ENCODE data around the gene UGT3A1. TPM values are rescaled to one million over a fixed set of nuclear protein-coding genes. Genes with fewer than 3 reads are reported as not detected.

UGT3A1 gene
- total RNA-seq, 2 experiments from 2014 or later = not detected

DNA sequence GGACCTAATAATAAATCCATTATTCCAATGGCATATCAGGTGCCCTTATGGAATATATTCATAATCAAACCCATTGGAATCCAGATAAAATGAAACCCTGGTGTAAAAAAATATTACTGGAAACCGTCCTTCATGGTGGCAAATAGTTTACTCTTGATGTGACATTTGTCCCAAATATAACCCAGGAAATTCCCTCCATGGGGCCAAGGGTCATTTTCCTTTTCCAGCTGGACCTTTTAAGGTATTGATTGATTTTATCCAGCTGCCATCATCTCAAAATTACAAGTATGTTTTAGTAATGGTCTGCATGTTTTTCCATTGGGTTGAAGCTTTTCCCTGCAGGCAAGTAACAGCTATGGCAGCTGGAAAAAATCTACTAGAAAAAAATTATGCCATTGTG lies 8.4 kb upstream of the UGT3A1 start:
- intact Hi-C loops (cut with micrococcal nuclease; ENCODE audit: unreplicated experiment) = no loop called here
- no peak for TF ChIP-seq CTCF (conservative IDR thresholded peaks at IDR 0.05; ENCODE audit: low read length)
- no peak for TF ChIP-seq EZH2phosphoT487 (IDR thresholded peaks at IDR 0.05; ENCODE audit: borderline replicate concordance, low read depth, low read length)

DNA sequence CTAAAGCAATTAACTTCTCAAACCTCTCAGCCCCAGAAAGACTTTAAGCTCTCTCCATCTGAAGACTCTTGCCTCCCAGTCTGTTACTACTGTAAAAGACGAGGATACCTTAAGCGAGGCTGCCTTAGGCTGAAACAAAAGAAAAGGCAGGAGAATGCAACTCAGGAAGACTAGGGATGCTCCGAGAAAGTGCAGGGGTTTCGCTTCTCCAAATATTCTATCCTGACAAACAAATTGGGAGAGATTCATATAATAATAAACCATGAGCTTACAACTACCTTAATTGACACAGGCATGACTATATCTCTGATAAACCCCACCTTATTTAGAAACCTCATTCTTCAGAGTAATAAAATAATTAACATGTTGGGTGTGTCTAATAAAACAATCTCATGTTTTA lies 4.9 kb upstream of the UGT3A1 start:
- Histone ChIP-seq H4K20me1 (ENCODE audit: insufficient read depth, low read length) (no peaks in the 10 kb centered on the region), H3K4me1 (ENCODE audit: insufficient read depth, low read length, poor library complexity, severe bottlenecking) (no peaks in the 10 kb centered on the region), H3K79me2 (ENCODE audit: insufficient read depth, low read depth, low read length) (no peaks in the 10 kb centered on the region), H3K4me2 (ENCODE audit: low read length) (no peak overlapping the region), H3K4me3 (ENCODE audit: low read depth, low read length, poor library complexity, severe bottlenecking) (no peak overlapping the region), H3K36me3 (ENCODE audit: insufficient read depth, low read length) (no peaks in the 10 kb centered on the region), H2AFZ (ENCODE audit: low read length) (no peak overlapping the region), H3K9me3 (ENCODE audit: low read length) (no peaks in the 10 kb centered on the region), H3K9me2 (ENCODE audit: insufficient read depth, low read length) (no peaks in the 10 kb centered on the region), H3K27ac (ENCODE audit: low read depth, low read length, poor library complexity, severe bottlenecking) (no peak overlapping the region)
- no TSS peak for BruUV-seq (replicated peaks)
- DNase-seq (ENCODE audit: low spot score) = no peak
- CTCF ChIA-PET (ENCODE audit: unreplicated experiment) = no interaction called here
- POLR2A ChIA-PET = interaction anchor here (0.6 to 0.7 kb wide), 2 partner anchors 329 to 391 kb away, joined by 3 to 4 read pairs; no protein-coding TSS in a partner anchor
- TF ChIP-seq EZH2phosphoT487 (IDR thresholded peaks at IDR 0.05; ENCODE audit: borderline replicate concordance, low read depth, low read length) (no peak), CTCF (conservative IDR thresholded peaks at IDR 0.05; ENCODE audit: low read length) (no peak)
- intact Hi-C loops (cut with micrococcal nuclease; ENCODE audit: unreplicated experiment) = no loop called here

More for the DNA sequence above, 8.4 kb upstream of the UGT3A1 start:
- CTCF ChIA-PET (ENCODE audit: unreplicated experiment) = no interaction called here
- Histone ChIP-seq H3K27ac (ENCODE audit: low read depth, low read length, poor library complexity, severe bottlenecking) (no peak overlapping the region), H3K4me3 (ENCODE audit: low read depth, low read length, poor library complexity, severe bottlenecking) (no peak overlapping the region), H3K4me1 (ENCODE audit: insufficient read depth, low read length, poor library complexity, severe bottlenecking) (no peaks in the 10 kb centered on the region), H3K9me3 (ENCODE audit: low read length) (no peaks in the 10 kb centered on the region), H3K9me2 (ENCODE audit: insufficient read depth, low read length) (no peaks in the 10 kb centered on the region), H3K79me2 (ENCODE audit: insufficient read depth, low read depth, low read length) (no peaks in the 10 kb centered on the region), H3K36me3 (ENCODE audit: insufficient read depth, low read length) (no peaks in the 10 kb centered on the region), H2AFZ (ENCODE audit: low read length) (no peak overlapping the region), H3K4me2 (ENCODE audit: low read length) (no peak overlapping the region), H4K20me1 (ENCODE audit: insufficient read depth, low read length) (no peaks in the 10 kb centered on the region)
- DNase-seq (ENCODE audit: low spot score) = no peak
- BruUV-seq (replicated peaks) = no TSS peak
- POLR2A ChIA-PET = no interaction called here

DNA sequence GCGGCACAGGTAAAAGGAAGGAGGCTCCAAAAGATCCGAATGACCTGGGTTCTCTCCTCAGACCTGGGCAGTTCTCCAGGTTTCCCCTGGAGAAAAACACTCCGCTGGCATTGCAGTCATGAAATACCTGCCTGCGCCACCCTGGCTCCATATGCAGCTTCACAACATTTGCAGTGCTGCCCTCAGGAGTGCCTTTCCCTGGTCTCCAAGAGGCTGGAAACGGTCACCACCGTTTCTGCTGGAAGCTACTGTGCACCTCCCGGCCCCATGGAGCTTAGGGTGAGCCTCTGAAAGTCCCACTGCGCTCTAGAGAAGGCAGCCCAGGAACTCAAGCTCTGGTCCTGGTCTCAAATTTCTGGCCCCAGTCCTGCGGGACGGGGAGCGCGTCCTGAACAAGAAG lies 670 bp downstream of the UGT3A1 start:
- H3K27ac ChIP-seq (ENCODE audit: low read depth, low read length, poor library complexity, severe bottlenecking) = no peak overlapping the region
- H3K4me2 ChIP-seq (ENCODE audit: low read length) = no peak overlapping the region
- no peak overlapping the region for H2AFZ ChIP-seq (ENCODE audit: low read length)
- ChIA-PET POLR2A (no interaction called here), CTCF (ENCODE audit: unreplicated experiment) (no interaction called here)
- H3K9me2 ChIP-seq (ENCODE audit: insufficient read depth, low read length) = no peaks in the 10 kb centered on the region
- H3K9me3 ChIP-seq (ENCODE audit: low read length) = no peaks in the 10 kb centered on the region
- no peaks in the 10 kb centered on the region for H3K4me1 ChIP-seq (ENCODE audit: insufficient read depth, low read length, poor library complexity, severe bottlenecking)
- H3K4me3 ChIP-seq (ENCODE audit: low read depth, low read length, poor library complexity, severe bottlenecking) = no peak overlapping the region
- BruUV-seq (replicated peaks) = no TSS peak
- H3K79me2 ChIP-seq (ENCODE audit: insufficient read depth, low read depth, low read length) = no peaks in the 10 kb centered on the region
- TF ChIP-seq CTCF (conservative IDR thresholded peaks at IDR 0.05; ENCODE audit: low read length) (no peak), EZH2phosphoT487 (IDR thresholded peaks at IDR 0.05; ENCODE audit: borderline replicate concordance, low read depth, low read length) (no peak)
- intact Hi-C loops (cut with micrococcal nuclease; ENCODE audit: unreplicated experiment) = no loop called here
- no peak for DNase-seq (ENCODE audit: low spot score)
- H3K36me3 ChIP-seq (ENCODE audit: insufficient read depth, low read length) = no peaks in the 10 kb centered on the region
- H4K20me1 ChIP-seq (ENCODE audit: insufficient read depth, low read length) = no peaks in the 10 kb centered on the region

Measured in OCI-LY7 (cell line).